GM12892 (cell line): ENCODE results near the gene TFPI.

Experiments used
- DNase-seq: peaks from one replicate; pipeline ENCODE4 v3.0.0; 2011; ENCODE audit not compliant: insufficient read length
- FAIRE-seq: peaks from 2 replicates; lab custom pipeline; 2011; peaks lifted over from hg19 to GRCh38; lab: Jason Lieb, UNC
- POLR2A ChIP-seq: IDR thresholded peaks from 2 replicates; pipeline ENCODE4 v1.6.1; 2011; ENCODE audit warnings: low read depth, low read length, control low read depth
- POLR2AphosphoS5 ChIP-seq: IDR thresholded peaks from 2 replicates; pipeline ENCODE4 v1.6.1; 2011; ENCODE audit warnings: low read depth, low read length, control low read depth
- TAF1 ChIP-seq: IDR thresholded peaks from 2 replicates; pipeline ENCODE4 v1.6.1; 2011; ENCODE audit warnings: low read depth, mild to moderate bottlenecking, control low read depth, low read length, borderline replicate concordance

TFPI gene

DNA sequence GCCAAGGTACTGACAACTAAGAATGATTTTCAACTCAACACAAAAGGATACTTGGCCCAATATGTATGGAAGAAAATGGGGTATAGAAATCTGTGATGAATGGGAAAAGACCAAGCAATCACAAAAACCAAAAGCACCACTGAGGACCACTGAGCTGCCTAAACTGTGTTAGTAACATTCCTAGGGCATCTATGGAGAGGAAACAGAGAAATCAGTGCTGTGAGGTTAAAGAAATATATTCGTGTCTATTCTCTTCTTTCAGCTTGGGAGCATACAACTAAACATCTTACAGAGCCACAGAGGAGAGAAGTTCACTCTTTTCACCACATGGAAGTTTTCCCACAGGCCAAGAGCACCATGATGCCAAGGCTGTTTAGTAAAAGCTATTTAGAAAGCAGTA lies 58.9 kb downstream of the TFPI start:
- no peak for DNase-seq
- FAIRE-seq, result no peak
- no peak for TF ChIP-seq POLR2AphosphoS5
- TF ChIP-seq POLR2A, result no peak

DNA sequence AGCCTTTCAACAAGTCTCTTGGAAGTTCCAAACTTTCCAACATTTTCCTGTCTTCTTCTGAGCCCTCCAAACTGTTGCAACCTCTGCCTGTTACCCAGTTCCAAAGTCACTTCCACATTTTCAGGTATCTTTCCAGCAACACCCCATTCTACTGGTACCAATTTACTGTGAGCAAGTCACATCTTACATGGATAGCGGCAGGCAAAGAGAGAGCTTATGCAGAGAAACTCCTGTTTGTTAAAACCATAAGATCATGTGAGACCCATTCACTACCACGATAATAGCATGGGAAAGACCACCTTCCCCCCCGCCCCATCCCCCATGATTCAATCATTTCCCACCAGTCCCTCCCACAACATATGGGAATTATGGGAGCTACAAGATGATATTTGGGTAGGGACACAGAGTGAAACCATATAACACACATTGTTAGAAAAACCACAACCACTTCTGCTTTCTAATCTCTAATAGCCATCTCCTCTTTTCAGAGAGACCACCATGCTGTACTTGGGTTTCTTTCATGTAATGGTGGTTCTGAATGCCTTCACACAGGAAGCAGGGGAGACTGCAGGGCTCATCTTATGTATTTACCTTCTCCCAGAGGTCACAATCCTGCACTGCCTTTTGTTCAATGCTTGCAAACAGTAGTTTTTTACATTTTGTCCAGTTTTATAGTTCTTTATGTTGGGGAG lies 60.2 kb downstream of the TFPI start:
- DNase-seq (no peak), FAIRE-seq (no peak)

DNA sequence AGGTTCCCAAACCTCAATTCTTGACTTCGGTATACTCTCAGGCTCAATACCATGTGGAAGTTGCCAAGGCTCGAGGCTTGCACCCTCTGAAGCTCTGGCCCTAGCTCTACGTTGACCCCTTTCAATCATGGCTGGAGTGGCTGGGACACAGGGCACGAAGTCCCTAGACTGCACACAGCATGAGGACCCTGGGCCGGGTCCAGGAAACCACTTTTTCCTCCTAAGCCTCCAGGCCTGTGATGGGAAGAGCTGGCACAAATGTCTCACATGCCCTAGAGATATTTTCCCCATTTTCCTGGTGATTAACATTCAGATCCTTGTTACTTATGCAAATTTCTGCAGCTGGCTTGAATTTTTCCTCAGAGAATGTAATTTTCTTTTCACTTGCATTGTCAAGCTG lies 61.1 kb downstream of the TFPI start:
- FAIRE-seq (no peak), DNase-seq (no peak)
- TF ChIP-seq TAF1, result no peak
- no peak for TF ChIP-seq POLR2AphosphoS5
- TF ChIP-seq POLR2A, result no peak

More for the DNA sequence above, 60.2 kb downstream of the TFPI start:
- no peak for TF ChIP-seq TAF1
- TF ChIP-seq POLR2AphosphoS5, result no peak
- TF ChIP-seq POLR2A, result no peak

DNA sequence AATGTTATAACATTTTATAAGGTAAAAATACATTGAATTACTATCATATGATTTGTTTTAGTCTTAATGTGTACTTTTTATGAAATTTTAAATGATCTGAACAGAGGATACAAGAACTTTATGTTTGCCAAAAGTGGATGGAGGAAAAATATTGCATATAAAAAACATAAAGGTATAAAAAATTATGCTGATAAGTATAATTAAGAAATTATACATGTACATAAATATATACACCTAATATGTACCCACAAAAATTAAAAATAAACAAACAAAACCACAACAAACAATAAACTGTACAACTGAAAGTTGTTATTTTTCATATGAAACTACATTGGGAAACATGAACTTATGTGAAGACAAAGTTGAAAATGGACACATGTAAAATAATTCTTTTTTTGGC lies 68.0 kb downstream of the TFPI start:
- TF ChIP-seq TAF1, result no peak
- no peak for TF ChIP-seq POLR2A
- no peak for TF ChIP-seq POLR2AphosphoS5
- DNase-seq (no peak), FAIRE-seq (no peak)

DNA sequence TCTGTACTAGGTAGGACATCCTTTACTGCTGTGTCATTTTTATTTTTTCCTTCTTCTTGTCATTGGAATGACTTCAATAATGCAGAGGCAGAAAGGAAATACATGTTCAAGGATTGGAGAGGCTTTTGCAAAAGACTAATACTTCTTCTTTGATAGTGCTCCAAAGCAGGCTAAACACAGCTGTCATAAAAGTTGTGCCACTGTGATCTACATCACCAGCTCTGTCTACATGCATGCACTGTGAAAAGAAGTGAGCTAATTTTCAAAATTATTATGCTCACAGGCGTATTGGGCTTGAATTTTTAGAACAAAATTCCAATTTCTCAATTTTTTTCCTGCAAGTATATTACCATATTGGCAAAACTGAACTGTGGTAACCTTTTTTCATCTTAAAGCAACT lies 68.7 kb downstream of the TFPI start:
- TF ChIP-seq TAF1 (no peak), POLR2A (no peak), POLR2AphosphoS5 (no peak)
- no peak for FAIRE-seq

DNA sequence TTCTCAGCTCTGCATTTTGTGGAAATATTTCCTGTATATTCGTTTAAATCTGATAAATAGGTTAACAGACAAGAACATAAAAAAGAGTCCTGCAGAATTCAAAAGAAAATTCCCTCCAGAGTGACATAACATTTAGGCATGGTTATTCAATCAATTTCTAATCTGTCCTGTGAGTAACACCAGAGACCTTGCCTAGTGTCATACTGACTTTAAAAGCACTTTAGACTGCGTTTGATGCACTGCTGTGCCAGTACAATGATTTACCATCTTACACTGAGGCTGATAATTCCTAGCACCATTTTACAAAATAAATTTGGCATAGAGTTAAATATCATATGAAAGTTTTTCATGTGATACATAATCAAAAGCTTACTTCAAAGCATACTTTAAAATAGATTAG lies 70.7 kb downstream of the TFPI start:
- DNase-seq (no peak), FAIRE-seq (no peak)
- no peak for TF ChIP-seq TAF1

More for the DNA sequence above, 68.7 kb downstream of the TFPI start:
- no peak for DNase-seq

DNA sequence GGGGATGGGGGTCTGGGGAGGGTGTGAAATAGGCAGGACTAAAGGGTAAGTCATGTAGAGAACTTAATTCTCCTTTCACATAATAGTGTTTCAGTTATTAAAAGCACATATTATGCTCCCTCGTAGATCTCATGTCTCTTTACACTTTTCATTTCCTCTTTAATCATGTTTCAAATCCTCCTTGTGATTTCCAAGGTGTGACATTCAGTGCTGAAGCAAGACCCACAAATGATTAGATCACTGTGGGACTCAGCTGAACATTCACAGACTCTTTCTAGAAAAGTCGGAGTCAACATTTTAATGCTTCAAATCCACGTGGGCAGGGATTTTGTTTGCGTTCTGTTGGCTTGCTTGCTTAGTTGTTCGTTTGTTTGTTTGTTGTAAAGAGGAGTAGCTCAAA lies 71.4 kb downstream of the TFPI start:
- FAIRE-seq (no peak), DNase-seq (no peak)
- TF ChIP-seq POLR2AphosphoS5 (no peak), TAF1 (no peak), POLR2A (no peak)

DNA sequence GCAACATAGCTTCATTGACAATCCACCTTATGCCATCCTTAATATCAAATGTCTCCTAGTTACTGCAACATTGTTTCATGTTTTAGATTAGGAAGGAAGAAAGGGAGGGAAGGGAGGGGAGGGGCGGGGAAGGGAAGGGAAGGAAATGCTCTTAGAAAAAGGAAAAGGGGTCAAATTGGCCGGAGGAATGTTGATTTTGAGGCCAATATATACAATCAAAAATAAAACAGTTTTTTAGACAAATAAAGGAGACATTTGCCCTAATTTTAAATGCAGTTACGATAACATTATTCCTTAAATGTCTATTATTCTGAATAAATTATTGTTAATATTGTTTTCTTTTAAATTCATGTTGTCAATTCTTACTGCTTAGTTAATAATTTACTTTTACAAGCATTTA lies 72.7 kb downstream of the TFPI start:
- no peak for FAIRE-seq
- no peak for TF ChIP-seq POLR2A
- no peak for TF ChIP-seq POLR2AphosphoS5
- no peak for TF ChIP-seq TAF1
- DNase-seq, result no peak

DNA sequence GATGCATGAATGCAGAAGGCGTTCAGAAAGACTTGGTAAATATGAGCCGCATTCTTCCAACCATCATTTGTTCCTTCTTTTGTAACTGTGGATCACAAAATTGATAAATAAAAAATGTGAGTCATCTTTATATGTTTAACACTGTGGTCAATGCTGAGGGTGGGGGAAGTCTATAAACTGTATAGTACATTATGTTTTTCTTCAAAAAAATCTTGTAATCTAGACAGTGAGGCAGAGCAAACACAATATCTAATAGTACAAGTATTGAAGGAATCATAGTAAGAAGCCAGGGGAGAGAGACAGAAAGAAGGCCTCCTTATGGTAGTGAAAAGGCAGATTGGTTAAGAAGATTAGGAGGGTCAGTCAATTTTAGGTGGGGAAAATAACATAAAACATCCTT lies 75.5 kb downstream of the TFPI start:
- DNase-seq, result no peak
- FAIRE-seq, result no peak
- TF ChIP-seq POLR2AphosphoS5 (no peak), TAF1 (no peak)

DNA sequence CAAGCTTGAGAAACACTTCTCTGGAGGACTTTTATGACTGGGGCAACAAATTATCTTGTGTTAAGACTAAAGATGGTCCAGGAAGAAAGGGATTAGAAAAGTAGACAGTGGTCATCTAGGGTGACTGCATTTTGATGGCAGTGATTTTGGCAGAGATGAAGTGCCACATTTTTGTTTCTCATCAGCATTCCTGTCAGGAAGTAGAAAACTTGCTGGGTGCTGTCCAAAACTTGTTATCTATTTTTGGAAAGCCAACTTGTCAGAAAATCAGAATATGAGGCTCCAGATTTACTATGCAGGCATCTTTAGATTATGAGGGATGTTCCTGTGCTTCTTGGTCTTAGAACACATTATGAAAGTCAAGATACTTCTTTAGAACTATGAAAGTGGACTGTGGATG lies 77.2 kb downstream of the TFPI start:
- FAIRE-seq (no peak), DNase-seq (no peak)
- TF ChIP-seq POLR2AphosphoS5, result no peak
- no peak for TF ChIP-seq TAF1
- no peak for TF ChIP-seq POLR2A

DNA sequence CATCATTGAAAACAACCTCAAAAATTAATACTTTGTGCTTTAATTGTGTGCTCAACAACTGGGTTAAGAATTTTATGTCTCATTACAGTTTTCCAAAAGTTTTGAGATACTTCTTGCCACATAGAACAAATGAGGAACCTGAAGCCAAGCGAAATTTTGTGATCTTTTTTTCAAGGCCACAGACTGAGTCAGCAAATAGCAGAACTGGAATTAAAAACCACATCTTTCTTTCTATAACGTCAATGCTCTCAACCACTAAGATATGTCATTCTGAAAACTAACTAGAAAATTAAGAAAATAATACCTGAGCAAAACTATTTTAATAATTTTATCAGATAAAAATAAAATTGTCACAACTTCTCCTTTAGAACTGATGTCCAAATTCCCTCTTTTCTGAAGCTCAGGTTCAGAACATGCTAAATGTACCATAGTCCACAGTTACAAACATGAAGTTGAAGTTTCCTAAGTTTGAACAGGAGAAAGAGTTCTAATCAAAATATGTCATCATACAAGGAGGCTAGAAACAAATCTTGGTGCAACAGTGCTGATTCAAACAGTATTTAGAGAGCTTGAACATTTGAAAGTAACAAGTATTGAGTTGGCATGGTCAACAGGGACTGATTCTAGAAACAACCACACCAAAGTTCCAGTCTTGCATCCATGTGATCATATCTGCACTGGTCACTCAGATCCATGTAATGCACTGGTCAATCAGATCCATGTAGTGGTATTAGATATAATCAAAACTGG lies 78.6 kb downstream of the TFPI start:
- TF ChIP-seq POLR2AphosphoS5 (no peak), TAF1 (no peak), POLR2A (no peak)
- FAIRE-seq (peak; percentile 61), DNase-seq (no peak)

DNA sequence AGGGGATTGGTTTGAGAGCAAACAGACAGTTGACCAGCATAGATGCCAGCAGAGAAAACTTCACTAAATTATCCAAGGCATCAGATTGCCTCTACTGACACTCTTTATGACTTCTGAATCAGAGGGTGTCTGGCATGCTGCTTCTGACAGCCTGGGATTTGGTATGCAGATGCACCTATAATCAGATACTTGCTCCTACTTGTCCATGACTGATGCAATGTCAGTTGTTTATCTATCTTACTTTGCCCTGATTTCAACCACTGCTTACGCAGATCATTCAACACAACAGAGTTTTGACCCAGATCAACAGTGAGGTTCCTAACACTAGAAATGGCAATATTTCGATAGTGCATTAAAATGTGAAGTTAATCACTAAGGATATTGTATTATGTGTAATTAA lies 83.5 kb downstream of the TFPI start:
- DNase-seq (no peak), FAIRE-seq (peak; percentile 40)
- no peak for TF ChIP-seq TAF1
- TF ChIP-seq POLR2AphosphoS5, result no peak
- no peak for TF ChIP-seq POLR2A
